HG02885 (cell line): ENCODE data around the gene FAM161B.
A peak's percentile ranks its signal among the peaks of the same experiment; 100 is the strongest.
"Not testable (repeated sequence)": the region's sequence is repeated elsewhere in the genome, so short reads cannot be mapped to it uniquely, and the experiment has no call there.

ENCODE experiments used
- ATAC-seq: cut with Tn5 transposase; IDR thresholded peaks from one replicate; pipeline ENCODE4 v1.9.1; 2021; ENCODE audit warnings: mild to moderate bottlenecking; ENCODE audit not compliant: unreplicated experiment, poor library complexity

The FAM161B gene, protein sequence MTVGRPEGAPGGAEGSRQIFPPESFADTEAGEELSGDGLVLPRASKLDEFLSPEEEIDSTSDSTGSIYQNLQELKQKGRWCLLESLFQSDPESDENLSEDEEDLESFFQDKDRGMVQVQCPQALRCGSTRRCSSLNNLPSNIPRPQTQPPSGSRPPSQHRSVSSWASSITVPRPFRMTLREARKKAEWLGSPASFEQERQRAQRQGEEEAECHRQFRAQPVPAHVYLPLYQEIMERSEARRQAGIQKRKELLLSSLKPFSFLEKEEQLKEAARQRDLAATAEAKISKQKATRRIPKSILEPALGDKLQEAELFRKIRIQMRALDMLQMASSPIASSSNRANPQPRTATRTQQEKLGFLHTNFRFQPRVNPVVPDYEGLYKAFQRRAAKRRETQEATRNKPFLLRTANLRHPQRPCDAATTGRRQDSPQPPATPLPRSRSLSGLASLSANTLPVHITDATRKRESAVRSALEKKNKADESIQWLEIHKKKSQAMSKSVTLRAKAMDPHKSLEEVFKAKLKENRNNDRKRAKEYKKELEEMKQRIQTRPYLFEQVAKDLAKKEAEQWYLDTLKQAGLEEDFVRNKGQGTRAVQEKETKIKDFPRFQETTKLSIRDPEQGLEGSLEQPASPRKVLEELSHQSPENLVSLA

DNA sequence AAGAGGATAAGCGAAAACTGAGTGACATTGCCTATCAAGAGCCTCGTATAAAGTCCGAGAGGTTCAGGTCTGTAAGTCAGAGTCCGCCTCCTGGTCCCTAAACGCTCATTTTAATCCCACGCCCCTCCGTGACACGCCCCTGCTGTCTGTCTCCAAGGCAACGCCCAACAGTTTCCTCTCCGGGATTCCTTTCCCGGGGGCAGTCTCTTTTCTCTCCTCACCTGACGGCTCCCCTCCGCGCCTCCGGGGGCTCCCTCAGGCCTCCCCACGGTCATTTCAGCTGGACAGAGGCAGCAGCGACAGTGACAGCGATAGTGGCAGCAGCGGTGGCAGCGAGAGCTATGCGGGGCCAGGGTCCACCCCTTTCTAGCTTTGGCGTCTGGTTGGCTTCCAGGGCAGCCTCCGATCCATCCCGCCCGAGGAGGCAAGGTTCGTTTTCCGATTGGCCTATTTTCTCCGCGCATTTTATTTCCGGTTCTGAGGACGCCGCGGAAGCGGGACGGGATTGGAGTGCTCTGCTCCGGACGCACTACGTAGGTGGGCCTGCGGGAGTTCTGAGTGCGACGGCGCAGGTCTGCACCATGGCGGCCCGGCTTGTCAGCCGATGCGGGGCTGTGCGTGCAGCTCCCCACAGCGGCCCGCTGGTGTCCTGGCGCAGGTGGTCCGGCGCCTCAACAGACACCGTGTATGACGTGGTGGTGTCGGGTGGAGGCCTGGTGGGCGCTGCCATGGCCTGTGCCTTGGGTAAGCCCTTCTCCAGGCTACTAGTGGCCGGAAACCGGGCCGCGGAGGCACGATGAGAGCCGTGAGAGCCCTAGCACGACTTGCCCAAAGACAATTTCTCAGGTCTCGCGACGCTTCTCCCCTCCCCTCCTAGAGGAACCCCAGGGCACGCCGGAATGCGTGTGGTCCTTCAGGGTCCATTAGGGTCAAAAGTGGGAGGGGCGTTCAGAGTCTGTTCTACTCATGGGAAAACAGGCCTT lies at the start of gene FAM161B, which contains the start of gene COQ6:
Gene FAM161B (minus strand): TSS at position 343 of the 983 bp plus-strand sequence. CDS start 68 bp downstream, at position 275.
Gene COQ6 (plus strand): TSS at position 551 of the 983 bp plus-strand sequence. CDS start 31 bp downstream, at position 582.
- ATAC-seq, result peak; percentile 82

DNA sequence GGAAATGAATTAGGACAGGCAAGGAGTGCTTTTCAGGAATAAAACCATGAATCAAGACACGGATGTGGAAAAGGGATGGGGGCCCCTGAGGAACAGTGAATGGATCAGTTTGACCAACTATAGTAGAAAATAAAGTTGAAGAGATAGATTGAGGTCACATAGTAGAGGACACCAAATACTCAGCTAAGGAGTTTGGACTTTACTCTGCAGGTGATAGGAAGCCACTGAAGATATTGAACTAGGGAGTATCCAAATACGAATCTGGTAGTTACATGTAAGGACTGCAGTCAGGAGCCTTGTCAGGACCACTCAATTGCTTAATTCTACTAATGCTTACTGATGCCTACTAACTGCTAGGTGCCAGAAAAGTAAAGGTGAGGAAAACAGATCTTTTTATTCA lies 48.8 kb upstream of the FAM161B start:
- ATAC-seq, result no peak

DNA sequence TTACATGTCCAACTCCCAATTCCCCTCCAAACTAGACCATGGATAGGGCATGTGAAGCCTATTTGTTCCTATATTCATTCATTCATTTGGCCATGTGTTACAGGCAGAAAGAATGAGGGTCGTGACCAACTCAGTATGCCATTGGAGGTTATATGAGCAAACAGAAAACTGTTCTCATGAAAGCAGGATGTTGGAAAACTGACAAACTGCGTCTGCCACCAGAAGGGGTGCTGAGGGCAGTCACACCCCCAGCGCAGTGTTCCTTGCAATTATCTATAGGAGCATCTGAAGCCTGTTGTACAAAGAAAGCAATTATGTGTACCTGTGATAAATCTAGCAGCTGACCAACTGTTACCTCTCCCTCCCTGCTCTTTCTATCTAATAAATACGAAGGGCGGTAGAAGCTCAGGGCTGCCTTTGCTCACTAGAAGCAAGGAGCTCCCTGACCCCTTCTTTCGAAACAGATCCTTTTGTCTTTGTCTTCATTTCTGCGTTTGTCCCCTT lies 48.1 kb upstream of the FAM161B start:
- no peak for ATAC-seq

DNA sequence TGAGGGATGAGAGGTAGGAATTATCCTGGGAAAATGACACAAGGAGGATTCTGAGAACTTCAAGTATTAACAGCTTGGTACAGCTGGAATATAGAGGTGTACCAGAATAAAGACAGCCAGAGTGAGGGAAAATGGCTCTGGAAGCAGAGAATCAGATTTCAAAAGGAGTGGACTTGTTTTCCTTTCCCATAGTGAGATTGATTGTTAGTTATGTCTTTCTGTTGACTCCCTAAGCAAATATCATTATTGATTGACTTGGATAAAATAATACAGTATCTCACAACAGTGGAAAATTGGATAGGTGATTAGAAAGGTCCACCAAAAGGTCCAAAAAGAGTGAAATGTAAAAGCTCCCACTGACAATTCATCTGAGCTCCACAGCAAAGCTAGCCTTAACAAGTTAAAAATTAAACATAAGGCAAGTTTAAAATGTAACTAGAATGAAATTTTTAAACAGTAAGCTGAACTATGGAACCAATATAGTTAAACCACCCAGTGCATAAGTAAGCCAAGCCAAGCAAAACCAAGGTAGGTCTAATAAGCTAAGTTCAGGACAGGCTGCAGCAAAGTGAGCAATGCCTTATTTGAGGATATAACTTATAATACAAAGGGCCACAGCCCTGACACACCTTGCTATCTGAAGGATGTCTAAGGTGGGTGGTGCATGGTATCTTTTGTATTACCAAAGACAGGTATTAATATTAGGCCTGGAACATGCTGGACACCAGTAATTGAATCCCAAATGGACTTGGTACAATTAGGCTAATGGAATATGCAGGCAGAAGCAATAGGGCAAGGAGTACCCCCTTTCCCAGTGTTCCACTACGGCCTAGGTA lies 47.4 kb upstream of the FAM161B start:
- ATAC-seq, result no peak

DNA sequence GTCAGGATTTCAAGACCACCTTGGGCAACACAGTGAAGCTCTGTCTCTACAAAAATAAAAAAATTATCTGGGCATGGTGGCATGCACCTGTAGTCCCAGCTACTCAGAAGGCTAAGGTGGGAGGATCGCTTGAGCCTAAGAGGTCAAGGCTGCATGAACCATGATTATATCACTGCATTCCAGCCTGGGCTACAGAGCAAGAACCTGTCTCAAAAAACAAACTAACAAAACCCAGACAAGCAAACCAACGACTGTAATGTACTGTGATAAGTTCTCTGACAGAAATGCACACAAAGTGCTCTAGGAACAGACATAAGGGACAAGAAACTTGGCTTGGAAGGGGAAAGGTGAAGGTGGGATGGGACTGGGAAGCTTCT lies 46.8 kb upstream of the FAM161B start:
- no peak for ATAC-seq

DNA sequence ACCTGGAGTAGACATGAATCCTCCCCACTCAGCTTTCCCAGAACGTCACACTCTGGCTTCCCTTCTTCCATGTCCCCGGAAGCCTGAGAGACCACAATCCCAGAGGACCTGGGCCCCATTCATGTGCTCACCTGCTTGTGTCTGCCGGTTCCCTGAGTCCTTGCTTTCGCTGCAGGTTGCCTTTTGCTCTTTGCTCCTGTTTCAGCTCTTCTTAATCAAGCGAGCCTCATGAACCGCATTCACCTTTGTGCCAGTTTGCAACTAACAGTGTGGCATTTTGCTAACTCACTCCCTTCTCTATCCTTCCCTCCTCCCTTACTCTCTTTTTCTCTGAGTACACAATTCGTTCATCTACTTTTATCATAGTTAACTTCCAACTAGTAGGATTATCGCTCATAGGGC lies 46.1 kb upstream of the FAM161B start:
- ATAC-seq, result no peak

DNA sequence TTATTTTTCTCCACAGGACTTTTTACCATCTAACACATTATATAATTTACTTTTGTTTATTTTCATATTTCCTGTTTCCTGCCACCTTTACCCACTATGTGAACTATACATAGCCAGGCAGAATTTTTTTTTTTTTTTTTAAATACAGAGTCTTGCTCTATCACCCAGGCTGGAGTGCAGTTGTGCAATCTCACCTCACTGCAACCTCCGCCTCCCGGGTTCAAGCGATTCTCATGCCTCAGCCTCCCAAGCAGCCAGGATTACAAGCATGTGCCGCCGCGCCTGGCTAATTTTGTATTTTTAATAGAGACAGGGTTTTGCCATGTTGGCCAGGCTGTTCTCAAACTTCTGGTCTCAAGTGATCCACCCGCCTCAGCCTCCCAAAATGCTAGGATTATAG lies 45.0 kb upstream of the FAM161B start:
- ATAC-seq, result not testable (repeated sequence)

DNA sequence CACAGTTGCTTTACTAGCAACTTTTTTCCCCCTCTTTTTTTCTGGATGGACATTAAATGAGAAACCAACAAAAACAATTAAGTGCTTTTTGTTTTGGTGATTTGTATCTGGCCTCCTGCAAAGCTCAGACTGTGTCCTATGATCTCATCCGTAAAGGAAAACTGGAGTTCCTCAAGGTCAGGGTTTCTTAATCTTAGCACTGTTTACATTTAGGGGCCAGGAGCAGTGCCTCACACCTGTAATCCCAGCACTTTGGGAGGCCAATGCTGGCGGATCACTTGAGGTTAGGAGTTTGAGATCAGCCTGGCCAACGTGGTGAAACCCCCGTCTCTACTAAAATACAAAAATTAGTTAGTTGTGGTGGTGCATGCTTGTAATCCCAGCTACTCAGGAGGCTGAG lies 41.2 kb upstream of the FAM161B start:
- ATAC-seq, result no peak

DNA sequence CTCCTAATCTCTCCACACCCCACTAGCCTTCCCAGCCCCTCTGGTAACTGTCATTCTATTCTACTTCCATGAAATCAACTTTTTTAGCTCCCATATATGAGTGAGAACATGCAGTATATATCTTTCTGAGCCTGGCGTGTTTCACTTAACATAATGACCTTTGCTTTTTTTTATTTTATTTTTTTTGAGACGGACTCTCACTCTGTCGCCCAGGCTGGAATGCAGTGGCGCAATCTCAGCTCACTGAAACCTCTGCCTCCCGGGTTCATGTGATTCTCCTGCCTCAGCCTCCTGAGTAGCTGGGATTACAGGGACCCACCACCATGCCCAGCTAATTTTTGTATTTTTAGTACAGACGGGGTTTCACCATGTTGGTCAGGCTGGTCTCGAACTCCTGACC lies 38.8 kb upstream of the FAM161B start:
- not testable (repeated sequence) for ATAC-seq

DNA sequence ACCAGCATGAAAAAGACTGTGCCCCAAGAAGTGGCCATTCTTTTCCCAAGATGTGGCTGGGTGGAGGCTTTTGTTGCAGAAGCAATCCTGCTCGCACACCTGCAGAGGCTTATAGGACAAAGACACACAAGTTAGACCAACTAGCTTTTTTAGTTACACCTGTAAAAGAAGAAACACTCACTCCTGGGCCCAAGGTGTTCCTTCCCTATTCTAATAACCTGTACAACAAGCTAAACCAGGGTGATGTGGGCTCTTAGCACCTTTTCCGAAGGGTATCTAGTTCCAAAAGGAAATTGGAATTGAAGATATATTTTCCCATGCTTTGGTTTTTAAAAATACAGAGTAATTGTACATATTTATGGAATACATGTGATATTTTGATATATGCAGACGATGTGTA lies 38.2 kb upstream of the FAM161B start:
- no peak for ATAC-seq

DNA sequence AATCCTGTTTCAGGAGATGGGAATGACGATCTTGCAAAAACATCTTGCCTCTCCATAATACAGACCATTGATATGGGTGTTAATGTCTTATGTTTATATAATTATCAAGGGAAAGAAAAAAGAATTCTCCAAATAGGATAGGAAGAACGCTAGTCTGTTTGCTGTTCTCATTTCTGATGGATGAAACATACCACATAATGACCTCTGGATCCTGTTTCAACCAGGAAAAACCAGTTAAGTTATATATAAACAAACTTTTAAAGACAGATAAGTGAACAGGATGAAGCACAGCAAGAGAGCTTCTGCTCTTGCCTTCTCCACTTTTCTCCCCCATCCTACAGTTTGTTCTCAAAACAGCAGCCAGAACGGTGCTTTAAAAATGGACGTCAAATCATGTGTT lies 28.0 kb upstream of the FAM161B start:
- no peak for ATAC-seq

DNA sequence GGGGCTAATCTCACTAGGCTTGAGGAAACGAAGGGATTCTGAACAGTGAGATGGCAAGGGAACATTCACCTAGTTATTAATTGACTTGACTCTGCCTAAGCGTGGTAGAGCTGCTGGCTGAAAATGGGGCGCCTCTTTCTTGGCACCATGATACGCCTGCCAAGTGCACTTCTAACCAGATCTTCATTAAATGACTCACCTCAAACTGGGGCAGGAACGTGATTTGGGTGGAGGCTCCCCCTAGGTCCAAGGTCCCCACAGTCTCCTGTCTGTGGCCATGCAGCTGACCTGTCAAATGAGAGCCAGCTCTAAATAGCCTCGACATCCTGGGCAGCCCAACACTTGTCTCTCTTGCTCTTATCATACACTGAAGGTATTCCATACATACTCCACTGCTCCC lies 26.2 kb upstream of the FAM161B start:
- no peak for ATAC-seq

DNA sequence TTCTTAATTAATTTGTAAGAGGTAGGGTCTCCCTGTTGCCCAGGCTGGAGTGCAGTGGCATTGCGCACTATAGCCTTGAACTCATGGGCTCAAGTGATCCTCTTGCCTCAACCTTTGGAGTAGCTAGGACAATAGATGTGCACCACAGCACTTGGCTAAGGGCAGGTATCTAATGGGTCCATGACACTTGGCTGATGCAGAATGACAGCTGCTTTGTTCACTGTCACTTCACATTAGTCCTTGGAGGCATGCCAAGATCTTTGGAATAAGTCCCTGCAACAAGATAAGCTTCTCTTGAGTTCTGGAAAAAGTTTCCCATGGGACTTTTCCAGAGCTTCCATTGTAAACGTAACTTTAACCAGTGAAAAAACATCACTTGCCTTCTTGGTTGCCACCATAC lies 23.6 kb upstream of the FAM161B start:
- no peak for ATAC-seq

DNA sequence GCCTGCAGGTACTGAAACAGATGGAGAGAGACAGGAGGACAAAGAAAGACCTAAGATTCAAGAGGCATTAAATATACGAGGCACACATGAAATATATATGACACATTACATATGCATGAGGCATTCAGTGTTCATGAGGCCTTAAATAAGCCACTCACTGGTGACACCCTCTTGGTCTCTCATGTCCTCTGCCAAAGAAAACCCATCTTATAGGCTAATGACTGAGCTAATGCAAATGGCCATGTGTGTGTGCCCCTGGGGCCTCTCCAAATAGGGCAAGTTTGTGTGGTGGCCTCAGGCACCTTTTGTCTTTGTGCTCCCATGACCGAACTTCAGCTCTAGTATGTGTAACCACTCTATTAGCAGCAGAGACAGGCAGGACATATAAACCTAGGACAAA lies 19.0 kb upstream of the FAM161B start:
- no peak for ATAC-seq

DNA sequence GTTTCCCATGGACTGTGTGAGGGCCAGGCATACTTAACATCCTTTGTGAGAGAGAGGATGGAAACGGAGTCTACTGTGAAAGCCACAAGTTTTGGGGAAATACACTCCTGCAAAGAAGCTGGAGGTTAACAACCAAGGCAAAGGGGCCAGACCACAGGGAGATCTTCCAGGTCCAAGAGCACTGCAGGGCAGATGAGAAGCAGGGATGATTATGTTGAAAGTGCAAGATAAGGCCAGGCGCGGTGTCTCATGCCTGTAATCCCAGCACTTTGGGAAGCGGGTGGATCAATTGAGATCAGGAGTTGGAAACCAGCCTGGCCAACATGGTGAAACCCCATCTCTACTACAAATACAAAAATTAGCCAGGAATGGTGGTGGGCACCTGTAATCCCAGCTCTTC lies 15.3 kb upstream of the FAM161B start:
- ATAC-seq, result no peak

DNA sequence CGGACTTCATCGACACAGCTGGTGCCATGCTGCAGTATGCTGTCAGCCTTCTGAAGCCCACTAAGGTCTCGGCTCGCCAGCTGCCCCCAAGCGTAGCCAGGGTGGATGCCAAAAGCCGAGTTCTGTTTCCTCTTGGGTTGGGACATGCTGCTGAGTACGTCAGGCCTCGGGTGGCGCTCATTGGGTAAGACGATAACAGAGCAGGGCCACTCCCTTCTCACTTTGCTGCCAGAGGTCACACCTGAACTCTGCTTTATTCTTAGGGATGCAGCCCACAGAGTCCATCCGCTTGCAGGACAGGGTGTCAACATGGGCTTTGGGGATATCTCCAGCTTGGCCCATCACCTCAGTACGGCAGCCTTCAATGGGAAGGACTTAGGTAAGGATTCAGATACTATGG lies 11.3 kb upstream of the FAM161B start:
- ATAC-seq, result no peak

DNA sequence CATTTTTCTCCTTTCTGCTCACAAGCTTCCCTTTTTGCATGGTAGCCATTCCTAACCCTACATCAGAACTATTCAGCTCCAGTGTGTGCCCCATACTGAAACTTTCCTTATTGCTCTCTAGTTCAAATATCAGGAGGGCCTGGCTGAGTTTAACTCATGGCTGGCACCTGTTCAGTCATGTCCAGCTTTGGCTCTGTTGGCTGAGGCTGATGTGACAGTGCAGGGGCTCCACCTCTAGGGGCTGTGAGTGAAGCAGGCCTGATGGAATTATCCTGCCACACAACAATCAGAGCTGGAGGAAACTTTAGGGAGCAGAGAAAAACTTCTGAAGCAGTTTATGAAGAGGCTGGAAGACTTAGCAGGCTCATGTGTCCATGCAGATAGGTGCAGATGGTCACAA lies 8.7 kb upstream of the FAM161B start:
- ATAC-seq, result no peak

DNA sequence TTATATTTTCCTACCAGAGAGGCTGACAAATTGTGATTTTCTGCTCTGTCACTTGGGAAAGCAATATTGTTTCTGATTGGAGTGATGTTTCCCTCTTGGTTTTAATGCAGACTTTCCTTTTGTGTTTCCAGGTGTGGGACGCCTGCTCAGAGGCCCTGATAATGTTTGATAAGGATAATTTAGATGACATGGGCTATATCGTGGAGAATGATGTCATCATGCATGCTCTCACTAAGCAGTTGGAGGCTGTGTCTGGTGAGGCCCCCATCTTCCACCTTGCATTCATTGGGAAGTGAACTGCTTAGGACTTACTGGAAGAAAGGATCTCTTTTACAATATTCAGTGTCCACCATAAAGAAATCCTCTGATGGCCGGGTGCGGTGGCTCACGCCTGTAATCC lies 5.8 kb upstream of the FAM161B start:
- ATAC-seq, result no peak

DNA sequence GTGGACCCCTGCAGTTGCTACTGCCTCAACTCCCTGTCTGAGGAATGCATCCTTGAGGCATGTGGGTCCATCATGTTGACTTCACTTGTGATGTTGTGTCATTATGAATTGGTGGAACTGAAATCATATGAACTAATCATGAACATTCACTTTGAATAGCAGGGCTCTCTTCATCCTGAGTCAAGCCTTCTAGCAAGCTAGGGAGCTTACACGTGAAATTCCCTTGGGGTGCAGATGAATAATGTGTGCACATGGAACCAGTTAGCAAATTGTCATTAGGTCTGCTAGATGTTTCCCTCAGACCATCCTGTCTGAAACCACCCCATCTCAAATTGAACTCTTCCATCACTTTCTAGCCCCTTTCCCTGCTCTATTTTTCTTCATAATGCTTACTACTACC lies 3.8 kb upstream of the FAM161B start:
- no peak for ATAC-seq
